22Rv1 (cell line): Measurements from ENCODE around the gene HIVEP2.
A peak's percentile ranks its signal among the peaks of the same experiment; 100 is the strongest.

Source experiments
- H3K27ac ChIP-seq: fragments of 450-650 bp; 2 replicates; pipeline ENCODE4 v1.5.1; 2017
- ZFX ChIP-seq: fragments of 450-650 bp; IDR thresholded peaks from 2 replicates; pipeline ENCODE4 v1.6.1; 2017; ENCODE audit warnings: antibody characterized with exemption, borderline replicate concordance
- TF ChIP-seq, protein P1 (sequence below): fragments of 450-650 bp; IDR thresholded peaks from 2 replicates; pipeline ENCODE4 v1.5.1; 2017; ENCODE audit warnings: mild to moderate bottlenecking

The HIVEP2 gene

GRCh38 chr6:142878407-142878806, 66.6 kb downstream of the HIVEP2 start:
- TF ChIP-seq, protein P1, sequence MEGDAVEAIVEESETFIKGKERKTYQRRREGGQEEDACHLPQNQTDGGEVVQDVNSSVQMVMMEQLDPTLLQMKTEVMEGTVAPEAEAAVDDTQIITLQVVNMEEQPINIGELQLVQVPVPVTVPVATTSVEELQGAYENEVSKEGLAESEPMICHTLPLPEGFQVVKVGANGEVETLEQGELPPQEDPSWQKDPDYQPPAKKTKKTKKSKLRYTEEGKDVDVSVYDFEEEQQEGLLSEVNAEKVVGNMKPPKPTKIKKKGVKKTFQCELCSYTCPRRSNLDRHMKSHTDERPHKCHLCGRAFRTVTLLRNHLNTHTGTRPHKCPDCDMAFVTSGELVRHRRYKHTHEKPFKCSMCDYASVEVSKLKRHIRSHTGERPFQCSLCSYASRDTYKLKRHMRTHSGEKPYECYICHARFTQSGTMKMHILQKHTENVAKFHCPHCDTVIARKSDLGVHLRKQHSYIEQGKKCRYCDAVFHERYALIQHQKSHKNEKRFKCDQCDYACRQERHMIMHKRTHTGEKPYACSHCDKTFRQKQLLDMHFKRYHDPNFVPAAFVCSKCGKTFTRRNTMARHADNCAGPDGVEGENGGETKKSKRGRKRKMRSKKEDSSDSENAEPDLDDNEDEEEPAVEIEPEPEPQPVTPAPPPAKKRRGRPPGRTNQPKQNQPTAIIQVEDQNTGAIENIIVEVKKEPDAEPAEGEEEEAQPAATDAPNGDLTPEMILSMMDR = no peak
- TF ChIP-seq ZFX = no peak
- H3K27ac ChIP-seq = no peak overlapping the region

GRCh38 chr6:142874676-142875075, 70.3 kb downstream of the HIVEP2 start:
- TF ChIP-seq ZFX = no peak
- TF ChIP-seq, protein P1 = no peak
- H3K27ac ChIP-seq = no peak overlapping the region

GRCh38 chr6:142872376-142872775, 72.6 kb downstream of the HIVEP2 start:
- TF ChIP-seq ZFX = no peak
- TF ChIP-seq, protein P1 = no peak
- H3K27ac ChIP-seq = peak overlapping the region; percentile 59

GRCh38 chr6:142871910-142872331, 73.1 kb downstream of the HIVEP2 start:
- H3K27ac ChIP-seq = peak overlapping the region; percentile 59
- TF ChIP-seq, protein P1 = no peak
- no peak for TF ChIP-seq ZFX

DNA sequence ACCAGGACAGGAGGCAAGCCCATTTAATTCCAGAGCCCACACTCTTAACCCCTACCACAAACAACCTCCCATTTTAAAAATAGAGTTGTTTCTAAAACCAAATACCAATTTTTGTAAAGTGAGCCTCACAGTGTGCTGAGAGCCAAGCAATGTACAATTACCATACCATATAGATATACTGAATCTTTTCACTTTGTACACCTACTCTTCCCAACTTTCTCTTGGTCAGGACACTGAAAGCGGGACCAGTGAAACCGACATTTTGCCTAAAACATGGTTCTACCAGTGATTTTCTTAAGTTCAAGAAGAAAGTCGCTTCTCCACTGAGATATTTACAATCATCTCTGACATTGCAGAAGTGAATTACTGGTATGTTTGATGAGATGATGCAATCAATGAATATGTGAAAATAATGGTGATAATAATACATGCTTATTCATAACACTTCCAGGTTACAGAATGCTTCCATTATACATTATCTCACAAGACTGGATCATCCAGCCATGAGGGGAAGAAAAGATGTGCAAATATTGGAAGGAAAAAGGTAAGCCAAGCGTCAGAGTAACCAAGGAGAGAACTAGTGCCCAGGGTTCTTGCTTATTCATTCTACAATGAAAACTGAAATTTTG, 74.1 kb downstream of the HIVEP2 start:
- peak overlapping the region; percentile 59; the same call in 1 of the 2 replicates for H3K27ac ChIP-seq
- no peak for TF ChIP-seq ZFX
- TF ChIP-seq, protein P1 = no peak

DNA sequence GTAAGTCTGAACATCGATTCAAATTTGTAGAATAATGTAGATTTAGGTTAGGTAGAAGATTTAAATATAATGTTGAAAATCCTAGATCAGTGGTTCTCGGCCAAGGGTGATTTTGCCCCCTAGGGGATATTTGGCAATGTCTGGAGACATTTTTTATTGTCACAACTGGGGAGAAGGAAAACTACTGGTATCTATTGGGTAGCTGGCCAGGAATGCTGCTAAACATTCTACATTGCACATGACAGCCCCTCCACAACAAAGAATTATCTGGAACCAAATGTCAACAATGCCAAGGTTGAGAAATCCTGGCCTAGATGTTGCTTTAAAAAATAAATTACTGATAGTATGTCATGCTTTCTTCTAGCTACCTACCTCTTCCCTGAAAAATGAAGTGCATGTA, 76.1 kb downstream of the HIVEP2 start:
- no peak for TF ChIP-seq ZFX
- H3K27ac ChIP-seq = no peak overlapping the region

DNA sequence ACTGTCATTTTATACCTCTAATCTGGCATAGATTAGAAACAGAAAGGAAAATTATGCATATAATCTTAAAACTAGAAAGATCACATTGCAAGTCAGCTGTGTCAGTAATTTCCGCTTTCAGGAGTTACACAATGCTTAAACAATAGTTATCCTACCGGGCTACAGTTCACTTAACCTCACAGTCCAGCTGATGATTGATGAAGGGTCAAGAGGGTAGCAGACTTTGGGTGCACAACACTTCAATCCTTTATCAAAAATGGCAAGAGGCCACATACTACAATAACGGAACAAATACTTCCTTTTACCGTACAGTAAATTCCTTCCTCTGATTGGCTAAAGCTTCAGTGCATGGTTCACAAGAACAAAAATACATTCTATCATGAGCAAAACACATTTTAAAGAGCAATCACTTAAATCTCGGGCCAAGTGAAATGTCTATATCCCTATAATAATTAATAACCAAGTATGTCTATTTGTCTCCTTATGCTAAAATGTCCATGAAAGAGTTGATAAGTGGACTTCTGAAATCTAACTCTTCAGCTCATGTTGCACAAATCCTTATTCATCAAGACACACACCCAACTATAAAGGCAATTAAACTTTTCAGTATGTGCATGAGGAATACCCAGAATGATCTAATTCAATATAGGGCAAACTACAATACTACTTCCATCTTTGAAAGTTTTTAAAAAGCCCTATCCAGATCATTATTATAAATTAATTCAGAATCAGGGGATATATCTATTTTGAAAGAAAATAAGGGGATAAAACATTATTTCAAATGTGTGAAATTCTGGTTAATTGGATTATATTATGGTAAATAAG, 76.8 kb downstream of the HIVEP2 start:
- TF ChIP-seq, protein P1 = no peak
- no peak for TF ChIP-seq ZFX
- H3K27ac ChIP-seq = no peak overlapping the region
